Activated naive CD4-positive, alpha-beta T cell (primary cell): ENCODE measurements around the gene MOB3A.
"Not testable (repeated sequence)": the region's sequence is repeated elsewhere in the genome, so short reads cannot be mapped to it uniquely, and the experiment has no call there.

Experiments used
- DNase-seq, 4 experiments: peaks; one replicate each; lab custom pipeline; 2025; lab: John Stamatoyannopoulos, UW

The MOB3A gene

DNA sequence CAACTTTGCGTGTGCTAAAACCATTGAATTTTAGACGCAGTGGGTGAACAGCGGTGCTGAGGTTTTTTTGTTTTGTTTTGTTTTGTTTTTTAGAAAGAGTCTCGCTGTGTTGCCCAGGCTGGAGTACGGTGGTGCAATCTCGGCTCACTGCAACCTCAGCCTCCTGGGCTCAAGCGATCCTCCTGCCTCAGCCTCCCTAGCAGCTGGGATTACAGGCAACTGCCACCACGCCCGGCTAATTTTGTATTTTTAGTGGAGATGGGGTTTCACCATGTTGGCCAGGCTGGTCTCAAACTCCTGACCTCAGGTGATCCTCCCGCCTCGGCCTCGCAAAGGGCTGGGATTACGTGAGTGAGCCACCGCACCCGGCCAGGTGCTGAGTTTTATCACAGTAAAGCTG is 61.9 kb downstream of the MOB3A start:
- not testable (repeated sequence) for DNase-seq

DNA sequence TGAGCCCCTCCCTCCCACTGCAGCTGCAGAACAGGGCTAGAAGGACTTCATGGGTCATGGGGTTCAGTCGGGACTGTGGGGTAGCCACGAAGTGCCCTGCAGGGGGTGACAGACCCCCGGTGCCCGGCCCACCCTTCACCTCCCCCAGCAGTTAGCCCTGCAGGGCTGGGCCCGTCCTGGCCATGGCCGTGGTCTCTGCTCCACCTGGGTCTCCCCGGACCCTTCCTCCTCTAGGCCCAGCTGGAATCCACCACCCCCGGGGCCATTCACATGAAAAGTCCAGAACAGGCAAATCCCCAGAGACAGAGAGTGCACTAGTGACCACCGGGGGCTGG is 62.3 kb downstream of the MOB3A start:
- no peak for DNase-seq

DNA sequence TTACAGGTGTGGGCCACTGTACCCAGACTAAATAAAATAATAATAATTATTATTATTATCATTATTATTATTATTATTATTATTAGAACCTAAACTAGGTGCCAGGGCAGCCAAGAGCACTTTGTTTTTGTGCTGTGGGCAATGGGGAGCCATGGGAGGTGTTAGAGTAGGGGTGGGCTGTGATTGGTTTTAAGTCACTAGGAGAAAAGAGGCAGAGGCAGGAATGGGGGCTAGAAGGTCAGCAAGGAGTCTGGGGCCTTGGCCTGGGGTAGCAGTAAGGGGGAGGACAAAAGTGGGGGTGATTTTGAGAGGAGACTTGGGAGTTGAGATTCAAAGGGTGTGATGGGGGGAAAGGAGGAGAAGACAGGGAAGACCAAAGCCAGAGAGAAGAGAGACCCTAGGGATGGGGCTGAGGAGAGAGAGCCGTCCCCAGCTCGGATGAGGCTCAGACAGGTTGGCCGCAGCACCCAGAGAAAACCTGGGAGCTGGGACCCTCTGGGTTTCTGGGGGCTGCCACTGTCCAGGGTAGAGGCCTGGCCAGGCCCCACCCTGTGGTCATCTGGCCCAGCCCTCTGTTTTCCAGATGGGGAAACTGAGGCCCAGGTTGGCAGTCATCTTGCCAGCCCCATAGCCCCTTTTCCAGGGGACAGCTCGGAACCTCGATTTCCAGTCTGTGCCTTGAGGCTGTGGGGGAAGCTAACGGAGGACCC is 62.9 kb downstream of the MOB3A start:
- DNase-seq, result no peak

DNA sequence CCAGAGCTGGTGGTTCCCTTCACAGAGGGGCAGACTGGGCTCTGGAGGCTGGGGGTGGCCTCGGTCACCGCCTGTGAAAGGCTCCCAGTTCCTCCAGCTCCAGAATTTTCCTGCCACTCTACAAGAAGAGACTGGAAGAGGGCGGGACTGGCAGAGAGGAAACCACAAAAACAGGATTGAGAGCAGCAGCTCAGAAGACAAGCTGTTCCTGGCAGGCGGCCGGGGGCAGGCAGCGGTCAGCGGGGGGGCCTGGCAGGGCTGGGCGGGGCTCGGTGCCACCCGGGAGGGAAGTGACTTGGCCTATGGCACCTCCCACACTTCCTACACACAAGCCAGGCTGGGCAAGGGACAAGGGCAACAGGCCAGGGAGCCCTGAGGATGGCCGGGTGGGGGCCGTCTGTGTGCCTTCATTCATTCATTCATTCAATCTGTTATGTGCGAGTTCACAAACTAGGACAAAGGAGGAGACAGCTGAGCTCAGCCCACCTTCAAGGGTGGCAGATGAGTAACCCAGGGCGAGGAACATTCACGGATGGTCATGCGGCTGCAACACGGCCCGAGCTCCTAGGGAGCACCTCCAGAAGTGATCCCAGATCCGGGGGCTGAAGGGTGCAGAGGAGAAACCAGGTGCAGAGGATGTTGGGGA is 63.7 kb downstream of the MOB3A start:
- DNase-seq, result no peak

DNA sequence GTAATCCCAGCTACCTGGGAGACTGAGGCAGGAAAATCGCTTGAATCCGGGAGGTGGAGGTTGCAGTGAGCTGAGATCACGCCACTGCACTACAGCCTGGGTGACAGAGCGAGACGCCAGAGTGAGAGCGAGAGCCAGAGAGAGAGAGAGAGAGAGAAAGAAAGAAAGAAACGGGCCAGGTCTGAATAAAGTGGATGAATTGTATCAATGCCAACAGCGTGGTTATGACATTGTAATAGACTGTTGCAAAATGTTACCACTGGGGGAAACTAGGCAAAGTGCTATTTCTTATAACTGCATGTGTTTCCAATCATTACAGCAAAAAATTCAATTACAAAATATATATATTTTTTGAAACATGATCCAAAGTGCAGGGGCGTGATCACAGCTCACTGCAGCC is 68.8 kb downstream of the MOB3A start:
- DNase-seq, result no peak

- DNase-seq, result no peak
These were observed 69.4 kb downstream of the MOB3A start for GRCh38 chr19:2026770-2027169.

GRCh38 chr19:2022289-2022688 is 73.8 kb downstream of the MOB3A start:
- DNase-seq, result no peak

DNA sequence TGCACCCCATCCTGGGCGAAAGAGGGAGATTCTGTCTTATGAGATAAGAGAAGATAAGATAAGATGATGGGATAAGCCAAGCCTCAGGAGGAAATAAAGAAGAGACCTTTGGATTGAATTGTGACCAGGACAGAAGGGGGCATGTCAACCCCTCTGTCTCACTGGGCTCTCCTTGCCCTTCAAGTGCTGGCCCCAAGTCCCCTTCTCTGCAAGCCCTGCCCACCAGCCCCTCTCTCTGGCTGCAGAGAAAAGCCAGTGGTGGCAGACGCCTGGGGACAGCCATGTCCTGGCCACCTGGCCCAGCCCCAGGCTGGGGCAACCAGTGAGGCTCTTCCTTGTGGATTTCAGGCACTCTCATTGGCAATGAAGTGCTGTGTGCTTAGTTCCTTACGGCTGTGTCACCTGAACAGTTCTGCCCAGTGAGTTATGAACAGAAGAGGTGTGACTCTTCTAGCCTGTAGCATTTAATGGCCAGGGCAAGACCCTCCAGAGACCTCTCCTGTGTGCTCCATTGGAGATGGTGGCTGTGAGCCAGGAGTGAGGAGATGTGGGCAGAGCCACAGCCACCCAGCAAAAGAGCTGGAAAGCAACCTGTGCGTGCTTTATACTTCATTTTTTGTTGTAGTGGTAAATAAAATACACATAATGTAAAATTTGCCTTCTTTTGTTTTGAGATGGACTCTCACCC is 74.5 kb downstream of the MOB3A start:
- no peak for DNase-seq
